Ovary (tissue), 9 donors: ENCODE data around the gene SPCS1. TPM values are rescaled to one million over a fixed set of nuclear protein-coding genes. Genes with fewer than 3 reads are reported as not detected.

Source experiments
- DNase-seq, 5 donors: peaks; one replicate each; pipeline ENCODE4 v3.0.0-alpha.2; 2019 to 2020
- H3K27ac ChIP-seq, 2 donors: fragments of 200-600 bp; one replicate each; pipeline versions ENCODE4 v1.5.1 to v1.8.0; 2019 to 2022
- H3K27me3 ChIP-seq: fragments of 200-600 bp; one replicate; pipeline ENCODE4 v1.8.0; 2022
- H3K36me3 ChIP-seq: fragments of 200-600 bp; sonication (generic); one replicate; pipeline ENCODE4 v1.5.1; 2019
- H3K4me1 ChIP-seq: one replicate; pipeline ENCODE4 v1.8.1; 2013; ENCODE audit warnings: mild to moderate bottlenecking, moderate library complexity; ENCODE audit not compliant: insufficient read depth
- H3K4me3 ChIP-seq: fragments of 200-600 bp; sonication (generic); one replicate; pipeline ENCODE4 v1.5.1; 2017
- H3K9me3 ChIP-seq, 2 donors: fragments of 200-600 bp in 1 of 2; sonication (generic) in 1 of 2; one replicate each; pipeline versions ENCODE4 v1.5.1 to v1.8.1; 2013 to 2019; ENCODE audit warnings: mild to moderate bottlenecking in 1 of 2, moderate library complexity in 1 of 2
- CTCF ChIP-seq, 3 donors: fragments of 450-650 bp in 2 of 3; fragments of 200-600 bp in 1 of 3; IDR thresholded peaks; one replicate each; pipeline versions ENCODE4 v1.5.1 to v1.8.0; 2016 to 2022; ENCODE audit warnings: antibody characterized with exemption in 3 of 3, mild to moderate bottlenecking in 1 of 3
- EP300 ChIP-seq: sonication (generic); formaldehyde crosslinking; IDR thresholded peaks from one replicate; pipeline ENCODE4 v1.6.1; 2017; ENCODE audit warnings: antibody characterized with exemption
- POLR2A ChIP-seq: fragments of 450-650 bp; IDR thresholded peaks from one replicate; pipeline ENCODE4 v1.6.1; 2017; ENCODE audit warnings: antibody characterized with exemption, mild to moderate bottlenecking, moderate library complexity
- WGBS, 3 donors: extraction: QIAGEN DNeasy Blood & Tissue Kit in 1 of 3; methylation state at CpG; one replicate each; pipeline versions ENCODE4 v1.1.5 to v1.1.7; 2013 to 2017; 5-methylcytosine and 5-hydroxymethylcytosine counted together
- intact Hi-C, 4 donors: fragments of 100-400 bp; cut with DNase I; formaldehyde crosslinking; loops; one replicate each; pipeline versions ENCODE4 v1.11.0 to v1.15.1; 2022 to 2023
- polyA plus RNA-seq, 2 donors: library from polyadenylated mRNA; stranded (reverse); fragments of 200-250 nt in 1 of 2; fragments of 350-450 nt in 1 of 2; fragmentation: Illumina TruSeq in 1 of 2; extraction: RNeasy Lipid Tissue Mini Kit (QIAGEN cat#74804) in 1 of 2; gene quantifications; one replicate each; pipeline ENCODE4 v1.2.3, GENCODE V29; 2013 to 2014
- total RNA-seq, 7 donors: library from RNA; depleted of rRNA in 2 of 7; stranded (reverse); fragments of >200 nt in 2 of 7; fragmentation: NEBNext Ultra II Directional in 3 of 7; extraction: Animal tissue kit (Norgen Biotek cat#: 25700) in 3 of 7; gene quantifications; one replicate each; pipeline versions ENCODE4 v1.1.0 to v1.2.4, GENCODE V29; 2016 to 2023
- donor health status: DM: no; HTN: no; CAD: no; lungs with moderate emphysema.
- donor health status: DM: no; HTN: no; CAD: no.
- donor health status: Bipolar disorder and iron deficiency.
- donor health status: DM: yes; HTN: yes; CAD: no.
- donor health status: DM: no; HTN: no; CAD: no.
- donor health status: DM: yes; HTN: yes; CAD: no.

The SPCS1 gene
- total and polyA plus RNA-seq, 9 donors = 67.7 to 216 (median 96.6) TPM

DNA sequence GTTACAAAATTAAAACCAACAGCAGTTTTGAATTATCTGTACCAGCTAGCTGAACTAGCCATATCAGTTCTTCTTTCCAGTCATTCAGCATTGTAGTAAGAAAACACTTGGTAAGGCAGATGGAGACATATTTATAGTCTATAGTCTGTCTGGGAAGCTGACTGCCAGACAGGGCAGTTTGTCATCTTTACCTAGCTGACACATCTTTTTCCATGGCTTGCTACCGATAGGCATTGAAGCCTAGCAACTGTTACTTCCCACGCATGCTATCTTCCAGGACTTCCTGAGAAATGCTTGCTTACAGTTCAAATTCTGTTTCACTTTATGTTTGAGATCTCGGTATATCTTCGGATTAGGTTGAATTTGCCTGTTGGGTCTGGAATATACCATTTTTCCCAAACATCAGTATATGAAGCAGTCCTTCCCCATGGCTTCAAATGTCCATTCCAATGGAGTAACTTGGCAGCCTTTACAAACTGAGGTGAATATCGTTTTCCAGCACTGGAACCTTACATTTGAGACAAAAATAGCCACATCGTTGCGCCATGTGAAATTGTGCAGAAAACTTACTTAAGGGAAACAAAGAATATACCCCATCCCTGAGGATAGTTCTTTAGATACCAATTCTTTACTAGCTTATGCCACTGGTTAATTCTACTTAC is 11.2 kb upstream of the SPCS1 start:
- 46 to 60% (median 48%) methylated on average over 7 of the region's 7 CpGs for WGBS, 3 donors
- H3K9me3 ChIP-seq = no peaks in the 10 kb centered on the region
- H3K4me1 ChIP-seq = no peaks in the 10 kb centered on the region
- no peak overlapping the region for H3K27ac ChIP-seq
- no peak for TF ChIP-seq CTCF (IDR thresholded peaks at IDR 0.05)
- no peaks in the 10 kb centered on the region for H3K27me3 ChIP-seq
- no peak overlapping the region for H3K4me3 ChIP-seq
- DNase-seq = no peak
- intact Hi-C loops = no loop called here
- no peaks in the 10 kb centered on the region for H3K36me3 ChIP-seq

- H3K27me3 ChIP-seq = no peaks in the 10 kb centered on the region
- TF ChIP-seq EP300 (no peak), POLR2A (no peak), CTCF (IDR thresholded peaks at IDR 0.05) (no peak)
- H3K27ac ChIP-seq = no peak overlapping the region
- H3K36me3 ChIP-seq = no peaks in the 10 kb centered on the region
- no peaks in the 10 kb centered on the region for H3K4me1 ChIP-seq
- no peak overlapping the region for H3K4me3 ChIP-seq
- H3K9me3 ChIP-seq = no peaks in the 10 kb centered on the region
- DNase-seq = no peak
- 48 to 59% (median 57%) methylated on average over 4 of the region's 4 CpGs for WGBS, 3 donors
- intact Hi-C loops = no loop called here
These were observed 9.9 kb upstream of the SPCS1 start for GRCh38 chr3:52695798-52696671.

DNA sequence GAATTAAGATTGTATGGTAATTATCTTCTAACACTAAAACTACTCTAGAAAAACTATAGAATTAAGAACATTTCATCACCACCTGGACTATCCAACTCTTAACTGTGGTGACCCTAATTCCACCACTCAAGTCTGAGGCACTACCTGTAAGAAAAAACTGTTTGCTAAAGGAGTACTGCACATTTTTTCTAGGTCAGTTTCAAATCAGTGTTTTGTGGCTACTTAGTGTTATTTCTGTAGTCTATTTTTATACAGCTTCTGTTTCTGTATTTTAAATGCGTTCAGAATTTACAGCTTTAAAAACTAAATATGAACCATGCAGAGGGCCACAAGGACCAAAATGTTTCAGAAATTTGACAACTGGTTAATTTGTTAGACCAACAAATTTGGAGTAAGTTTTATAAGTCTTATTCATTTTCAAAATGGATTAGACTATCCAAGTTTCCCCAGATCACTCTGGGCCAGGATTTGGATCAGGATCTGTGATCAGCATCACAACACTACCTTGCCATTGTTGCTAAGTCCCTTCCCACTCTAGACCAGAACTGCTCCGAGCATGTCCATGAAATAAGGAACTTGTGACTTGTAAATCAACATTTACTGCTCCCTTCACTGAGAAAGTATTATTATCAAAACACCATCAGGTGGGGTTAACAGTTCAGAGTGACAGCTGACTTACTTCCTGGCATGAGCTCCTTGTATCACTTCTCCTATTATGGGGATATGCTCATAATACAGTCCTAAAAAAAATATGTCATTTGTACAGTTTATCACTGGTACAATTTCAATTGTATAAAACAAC is 8.9 kb upstream of the SPCS1 start:
- Histone ChIP-seq H3K27me3 (no peaks in the 10 kb centered on the region), H3K36me3 (no peaks in the 10 kb centered on the region), H3K27ac (no peak overlapping the region), H3K4me3 (no peak overlapping the region), H3K9me3 (no peaks in the 10 kb centered on the region), H3K4me1 (no peaks in the 10 kb centered on the region)
- WGBS, 3 donors = 56 to 74% (median 56%) methylated on average over 2 of the region's 2 CpGs
- DNase-seq = no peak
- no peak for TF ChIP-seq POLR2A
- no peak for TF ChIP-seq CTCF (IDR thresholded peaks at IDR 0.05)
- TF ChIP-seq EP300 = no peak
- intact Hi-C loops = no loop called here

- no peaks in the 10 kb centered on the region for H3K4me1 ChIP-seq
- no peak overlapping the region for H3K4me3 ChIP-seq
- no peaks in the 10 kb centered on the region for H3K27me3 ChIP-seq
- TF ChIP-seq EP300 (no peak), POLR2A (no peak), CTCF (IDR thresholded peaks at IDR 0.05) (no peak)
- H3K9me3 ChIP-seq = no peaks in the 10 kb centered on the region
- 80 to 86% (median 85%) methylated on average over 4 of the region's 4 CpGs for WGBS, 3 donors
- DNase-seq = no peak
- intact Hi-C loops = no loop called here
- no peak overlapping the region for H3K27ac ChIP-seq
- H3K36me3 ChIP-seq = no peaks in the 10 kb centered on the region
These were observed 8.3 kb upstream of the SPCS1 start for GRCh38 chr3:52697632-52697965.
